Thymus (tissue), 11 donors: ENCODE measurements around the gene CNPY1. TPM values are rescaled to one million over a fixed set of nuclear protein-coding genes. Genes with fewer than 3 reads are reported as not detected.

ENCODE experiments used
- DNase-seq, 9 donors: peaks; one replicate each; pipeline ENCODE4 v3.0.0-alpha.2; 2013; ENCODE audit warnings: low spot score in 9 of 9, low read depth in 6 of 9, missing footprints in 1 of 9
- H3K27ac ChIP-seq, 2 donors: one replicate each; pipeline ENCODE4 v1.5.1; 2013; ENCODE audit warnings: control low read depth in 1 of 2, low read depth in 1 of 2, low read length in 1 of 2, mild to moderate bottlenecking in 1 of 2, moderate library complexity in 1 of 2
- H3K27me3 ChIP-seq, 2 donors: one replicate each; pipeline ENCODE4 v1.5.1; 2013; ENCODE audit warnings: low read length in 1 of 2; ENCODE audit not compliant: control insufficient read depth in 2 of 2, insufficient read depth in 1 of 2
- H3K36me3 ChIP-seq, 2 donors: one replicate each; pipeline ENCODE4 v1.5.1; 2013; ENCODE audit warnings: low read length in 1 of 2, mild to moderate bottlenecking in 1 of 2, moderate library complexity in 1 of 2; ENCODE audit not compliant: control insufficient read depth in 2 of 2, insufficient read depth in 2 of 2
- H3K4me1 ChIP-seq, 2 donors: one replicate each; pipeline ENCODE4 v1.5.1; 2013; ENCODE audit warnings: low read length in 2 of 2; ENCODE audit not compliant: control insufficient read depth in 2 of 2, insufficient read depth in 2 of 2
- H3K4me3 ChIP-seq, 2 donors: one replicate each; pipeline ENCODE4 v1.5.1; 2013; ENCODE audit warnings: low read length in 2 of 2, control low read depth in 1 of 2, mild to moderate bottlenecking in 1 of 2
- H3K9me3 ChIP-seq, 2 donors: one replicate each; pipeline ENCODE4 v1.5.1; 2013; ENCODE audit warnings: low read length in 1 of 2, mild to moderate bottlenecking in 1 of 2; ENCODE audit not compliant: control insufficient read depth in 2 of 2, insufficient read depth in 1 of 2
- WGBS: extraction: QIAGEN DNeasy Blood & Tissue Kit; methylation state at CpG from one replicate; pipeline ENCODE4 v1.1.7; 2013; 5-methylcytosine and 5-hydroxymethylcytosine counted together
- polyA plus RNA-seq: library from polyadenylated mRNA; stranded (reverse); fragments of 200-250 nt; gene quantifications from one replicate; pipeline ENCODE4 v1.2.3, GENCODE V29; 2013
- total RNA-seq: library from RNA; stranded (reverse); fragments of 120-200 nt; gene quantifications from one replicate; pipeline ENCODE4 v1.2.4, GENCODE V29; 2013
- donor health status: healthy.

Gene CNPY1
- total and polyA plus RNA-seq, 2 donors, result 0.05 TPM; not detected in 1

- no peaks in the 10 kb centered on the region for H3K36me3 ChIP-seq
- H3K4me1 ChIP-seq, result peaks cover 0 to 6% of the 10 kb centered on the region in 2 donors
- no peak overlapping the region for H3K4me3 ChIP-seq
- no peak overlapping the region for H3K27ac ChIP-seq
- H3K27me3 ChIP-seq, result peaks cover 93 to 95% of the 10 kb centered on the region in 2 donors
- H3K9me3 ChIP-seq, result peaks cover 2 to 24% of the 10 kb centered on the region in 2 donors
- 6% methylated on average over 68 of the region's 68 CpGs for WGBS
- DNase-seq, result no peak
Observed at GRCh38 chr7:155458878-155459699, 87.3 kb downstream of the CNPY1 start.

GRCh38 chr7:155458111-155458877 is 88.1 kb downstream of the CNPY1 start, which contains the start of gene EN2:
Gene EN2, plus strand, starts transcription at chr7:155458129. Its CDS starts 249 bp downstream, at chr7:155458378.
- 2% methylated on average over 105 of the region's 105 CpGs for WGBS
- H3K4me3 ChIP-seq, result peak within 1 kb of the TSS in 1 of 2 donors; percentile 40
- H3K36me3 ChIP-seq, result no peaks in the 10 kb centered on the region
- peaks cover 0 to 6% of the 10 kb centered on the region in 2 donors for H3K4me1 ChIP-seq
- DNase-seq, result no peak
- H3K27ac ChIP-seq, result no peak within 1 kb of the TSS
- H3K27me3 ChIP-seq, result peaks cover 94 to 95% of the 10 kb centered on the region in 2 donors
- H3K9me3 ChIP-seq, result peaks cover 2 to 20% of the 10 kb centered on the region in 2 donors

GRCh38 chr7:155457544-155458110 is 88.7 kb downstream of the CNPY1 start:
- WGBS, result 2% methylated on average over 98 of the region's 98 CpGs
- peaks cover 0 to 6% of the 10 kb centered on the region in 2 donors for H3K4me1 ChIP-seq

DNA sequence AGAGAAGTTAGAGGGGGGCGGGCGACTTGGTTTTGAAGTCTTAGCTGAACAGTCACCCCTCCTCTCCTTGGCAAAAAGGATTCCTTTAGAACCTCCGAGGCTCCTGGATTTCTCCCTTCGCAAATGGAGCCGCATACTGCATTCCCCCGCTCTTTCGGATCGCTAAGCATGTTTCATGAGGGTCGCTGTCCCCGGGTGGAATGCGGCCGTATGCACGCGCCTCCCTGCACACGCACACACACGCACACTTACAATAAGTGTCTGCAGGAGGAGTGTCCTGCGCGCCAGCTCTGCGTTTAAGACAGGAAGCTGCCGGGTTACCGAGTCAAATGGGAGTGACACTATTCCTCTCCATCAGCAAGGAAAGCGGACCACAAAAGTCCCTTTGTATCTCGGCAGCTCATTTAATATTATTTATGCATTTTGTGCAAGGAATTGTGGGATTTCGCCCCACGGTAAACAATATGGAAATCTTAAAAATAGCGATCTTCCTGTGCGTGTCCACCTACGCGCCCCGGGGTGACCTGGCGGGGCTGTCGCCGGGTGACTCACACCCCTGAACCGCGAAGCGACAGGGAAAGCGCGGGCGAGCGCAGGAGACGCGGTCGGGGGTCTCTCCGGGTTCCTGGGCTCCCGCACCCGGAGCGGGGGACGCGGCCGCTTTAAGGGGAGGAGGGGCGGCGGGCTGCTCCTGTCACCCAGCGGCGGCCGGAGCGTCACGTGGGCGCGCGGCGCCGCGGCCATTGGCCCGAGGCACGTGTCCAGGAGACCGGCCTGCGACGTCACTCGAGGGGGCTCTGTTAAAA is 89.4 kb downstream of the CNPY1 start:
- WGBS, result 3% methylated on average over 69 of the region's 69 CpGs
- DNase-seq, result no peak
- no peaks in the 10 kb centered on the region for H3K36me3 ChIP-seq
- H3K27me3 ChIP-seq, result peaks cover 96 to 99% of the 10 kb centered on the region in 2 donors
- peaks cover 0 to 6% of the 10 kb centered on the region in 2 donors for H3K4me1 ChIP-seq
- peaks cover 2 to 16% of the 10 kb centered on the region in 2 donors for H3K9me3 ChIP-seq
- peak overlapping the region in 1 of 2 donors; percentile 40 for H3K4me3 ChIP-seq
- no peak overlapping the region for H3K27ac ChIP-seq

More at GRCh38 chr7:155457544-155458110, 88.7 kb downstream of the CNPY1 start:
- Histone ChIP-seq H3K4me3 (peak overlapping the region in 1 of 2 donors; percentile 40), H3K36me3 (no peaks in the 10 kb centered on the region), H3K9me3 (peaks cover 2 to 16% of the 10 kb centered on the region in 2 donors), H3K27me3 (peaks cover 96 to 97% of the 10 kb centered on the region in 2 donors), H3K27ac (no peak overlapping the region)
- DNase-seq, result no peak

- Histone ChIP-seq H3K4me1 (peaks cover 0 to 6% of the 10 kb centered on the region in 2 donors), H3K36me3 (no peaks in the 10 kb centered on the region), H3K9me3 (peaks cover 2 to 16% of the 10 kb centered on the region in 2 donors), H3K27ac (no peak overlapping the region), H3K4me3 (no peak overlapping the region), H3K27me3 (peaks cover 96 to 99% of the 10 kb centered on the region in 2 donors)
- DNase-seq, result no peak
- 14% methylated on average over 27 of the region's 27 CpGs for WGBS
Observed at GRCh38 chr7:155455776-155456737, 90.3 kb downstream of the CNPY1 start.

DNA sequence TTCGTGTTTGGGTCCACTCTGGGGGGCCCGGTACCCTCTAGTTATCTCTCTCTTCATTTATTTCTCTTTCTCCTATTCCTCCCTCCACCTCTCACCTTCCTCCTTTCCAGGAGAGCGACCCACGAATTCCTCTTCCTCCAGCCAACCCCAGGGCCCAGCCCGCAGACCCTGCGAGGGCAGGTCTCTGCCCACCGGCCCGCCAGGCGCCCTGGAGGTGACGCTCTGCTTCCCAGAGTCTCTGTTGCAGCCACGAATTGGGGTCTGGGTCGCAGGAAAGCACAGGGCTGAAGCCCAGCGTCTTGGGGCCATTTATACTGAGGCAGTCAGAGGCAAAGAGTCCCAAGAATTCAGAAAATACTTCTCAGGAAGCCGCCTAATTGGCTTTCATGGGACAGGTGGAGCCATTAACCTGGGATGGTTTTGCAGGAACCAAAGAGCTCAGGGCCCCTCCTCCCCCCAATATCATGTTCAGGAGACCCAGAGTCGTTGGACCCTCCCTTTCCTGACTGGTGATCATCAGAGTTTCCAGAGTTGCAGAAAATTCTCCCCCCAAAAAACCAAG is 91.1 kb downstream of the CNPY1 start:
- Histone ChIP-seq H3K36me3 (no peaks in the 10 kb centered on the region), H3K4me3 (no peak overlapping the region), H3K27ac (no peak overlapping the region), H3K4me1 (peaks cover 0 to 6% of the 10 kb centered on the region in 2 donors), H3K9me3 (peaks cover 2 to 16% of the 10 kb centered on the region in 2 donors), H3K27me3 (peaks cover 96 to 99% of the 10 kb centered on the region in 2 donors)
- DNase-seq, result no peak
- 7% methylated on average over 15 of the region's 15 CpGs for WGBS

- Histone ChIP-seq H3K4me3 (no peak overlapping the region), H3K27me3 (peaks cover 96 to 99% of the 10 kb centered on the region in 2 donors), H3K27ac (no peak overlapping the region), H3K9me3 (peaks cover 2 to 14% of the 10 kb centered on the region in 2 donors), H3K36me3 (no peaks in the 10 kb centered on the region), H3K4me1 (peaks cover 0 to 6% of the 10 kb centered on the region in 2 donors)
- 5% methylated on average over 82 of the region's 82 CpGs for WGBS
- DNase-seq, result no peak
Observed at GRCh38 chr7:155454183-155455112, 91.9 kb downstream of the CNPY1 start.
